DOHH2 (cell line): ENCODE measurements around the gene HSD11B1.

Experiments used
- CTCF ChIP-seq: fragments of 200-600 bp; sonication (generic); IDR thresholded peaks from one replicate; pipeline ENCODE4 v1.5.1; 2014; ENCODE audit warnings: antibody characterized with exemption, mild to moderate bottlenecking, low read depth, low read length; ENCODE audit not compliant: poor library complexity, severe bottlenecking
- EZH2phosphoT487 ChIP-seq: fragments of 200-600 bp; sonication (generic); IDR thresholded peaks from 2 replicates; pipeline ENCODE4 v1.6.1; 2017; ENCODE audit warnings: borderline replicate concordance, mild to moderate bottlenecking, antibody characterized with exemption, low read length, moderate library complexity, mixed read lengths

- TF ChIP-seq CTCF (no peak), EZH2phosphoT487 (no peak)
Observed at GRCh38 chr1:209706622-209707021, 2.0 kb downstream of the HSD11B1 start.
